KMS-11 (cell line): Measurements from ENCODE around the gene BUB1.
"Not testable (repeated sequence)": the region's sequence is repeated elsewhere in the genome, so short reads cannot be mapped to it uniquely, and the experiment has no call there.

ENCODE experiments used
- H2AFZ ChIP-seq: fragments of 200-600 bp; sonication (generic); 2 replicates; pipeline ENCODE4 v1.6.1; 2016; ENCODE audit warnings: antibody characterized with exemption, mixed run types, low read depth
- H3K27ac ChIP-seq: fragments of 200-600 bp; sonication (generic); 2 replicates; pipeline ENCODE4 v1.6.1; 2016; ENCODE audit warnings: mild to moderate bottlenecking, mixed run types
- H3K27me3 ChIP-seq: fragments of 200-600 bp; sonication (generic); 2 replicates; pipeline ENCODE4 v1.6.1; 2017; ENCODE audit warnings: mild to moderate bottlenecking, low read depth, mixed run types, moderate library complexity; ENCODE audit not compliant: insufficient read depth
- H3K36me3 ChIP-seq: fragments of 200-600 bp; sonication (generic); 2 replicates; pipeline ENCODE4 v1.6.1; 2017; ENCODE audit warnings: mild to moderate bottlenecking, mixed run types; ENCODE audit not compliant: insufficient read depth
- H3K4me1 ChIP-seq: fragments of 200-600 bp; sonication (generic); 2 replicates; pipeline ENCODE4 v1.6.1; 2016; ENCODE audit warnings: mild to moderate bottlenecking, low read depth, mixed run types; ENCODE audit not compliant: poor library complexity, severe bottlenecking
- H3K4me2 ChIP-seq: fragments of 200-600 bp; sonication (generic); 2 replicates; pipeline ENCODE4 v1.7.0; 2016; ENCODE audit warnings: mild to moderate bottlenecking, mixed run types
- H3K4me3 ChIP-seq: fragments of 200-600 bp; sonication (generic); IDR thresholded peaks from 2 replicates; pipeline ENCODE4 v1.6.1; 2017; ENCODE audit warnings: low read depth, low read length, mixed read lengths; ENCODE audit not compliant: insufficient read depth
- H3K79me2 ChIP-seq: fragments of 200-600 bp; sonication (generic); 2 replicates; pipeline ENCODE4 v1.6.1; 2016; ENCODE audit warnings: low read depth, mixed run types; ENCODE audit not compliant: insufficient read depth
- H3K9ac ChIP-seq: fragments of 200-600 bp; sonication (generic); 2 replicates; pipeline ENCODE4 v1.6.1; 2016; ENCODE audit warnings: mild to moderate bottlenecking, mixed run types
- H4K20me1 ChIP-seq: fragments of 200-600 bp; sonication (generic); 2 replicates; pipeline ENCODE4 v1.6.1; 2016; ENCODE audit warnings: mild to moderate bottlenecking, mixed run types; ENCODE audit not compliant: insufficient read depth

Gene BUB1

GRCh38 chr2:110619326-110619939 lies 58.4 kb downstream of the BUB1 start:
- H2AFZ ChIP-seq, H3K27ac ChIP-seq, H3K27me3 ChIP-seq, H3K79me2 ChIP-seq, H3K4me3 ChIP-seq, H4K20me1 ChIP-seq, H3K9ac ChIP-seq, H3K4me2 ChIP-seq, H3K36me3 ChIP-seq, H3K4me1 ChIP-seq: not testable (repeated sequence)

DNA sequence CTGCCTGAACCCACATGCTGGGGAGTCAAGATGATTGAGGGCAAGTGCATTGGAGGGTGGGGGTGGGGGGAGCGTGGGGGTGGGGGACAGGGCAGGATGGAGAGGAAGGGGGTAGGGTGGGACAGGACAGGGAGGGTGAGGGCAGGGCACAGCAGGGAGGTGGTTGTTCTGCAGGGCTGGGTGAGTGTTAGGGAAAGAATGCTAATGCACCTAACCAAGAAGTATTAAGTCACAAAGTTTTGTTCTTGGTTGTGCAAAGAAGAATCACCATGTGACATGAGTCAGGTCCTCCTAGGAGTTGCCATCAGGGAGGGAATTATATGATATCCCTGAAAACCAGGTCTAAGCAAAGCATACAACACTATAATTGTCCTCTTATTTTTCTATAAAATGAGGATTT lies 63.9 kb downstream of the BUB1 start:
- not testable (repeated sequence) for H3K4me1 ChIP-seq, H4K20me1 ChIP-seq, H3K79me2 ChIP-seq, H2AFZ ChIP-seq, H3K27me3 ChIP-seq, H3K36me3 ChIP-seq, H3K27ac ChIP-seq, H3K9ac ChIP-seq, H3K4me2 ChIP-seq, H3K4me3 ChIP-seq

DNA sequence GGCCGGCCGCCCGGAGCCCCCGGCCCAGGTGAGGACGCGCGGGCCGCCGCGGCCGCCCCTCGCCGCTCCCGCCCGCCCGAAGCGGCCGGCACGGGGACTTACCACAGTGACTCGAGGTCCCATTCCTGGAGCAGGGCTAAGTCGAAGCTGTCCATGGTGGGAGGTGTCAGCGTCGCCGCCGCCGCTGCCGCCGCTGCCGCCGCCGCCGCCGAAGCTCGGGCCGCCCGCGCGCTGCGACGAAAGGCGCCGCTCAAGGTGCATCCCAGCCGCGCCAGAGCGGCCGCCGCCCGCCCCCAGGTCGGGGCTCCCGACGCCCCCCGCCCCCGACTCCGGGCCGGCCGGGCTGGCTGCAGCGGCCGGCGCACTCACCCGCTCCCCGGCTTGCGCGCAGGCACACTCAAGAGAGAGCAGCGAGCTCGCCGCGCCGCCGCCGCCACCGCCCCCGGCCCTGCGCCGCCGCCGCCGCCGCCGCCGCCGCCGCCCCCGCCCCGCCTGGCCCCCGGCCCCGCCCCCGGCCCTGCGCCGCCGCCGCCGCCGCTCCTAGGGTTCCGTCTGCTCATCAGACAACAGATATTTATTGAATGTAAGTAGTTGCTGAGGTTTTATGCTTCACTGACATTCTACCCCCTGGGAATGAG lies 67.1 kb downstream of the BUB1 start:
- H3K36me3 ChIP-seq, H3K4me3 ChIP-seq, H3K4me2 ChIP-seq, H3K27me3 ChIP-seq, H4K20me1 ChIP-seq, H3K9ac ChIP-seq, H2AFZ ChIP-seq, H3K27ac ChIP-seq, H3K79me2 ChIP-seq, H3K4me1 ChIP-seq: not testable (repeated sequence)

DNA sequence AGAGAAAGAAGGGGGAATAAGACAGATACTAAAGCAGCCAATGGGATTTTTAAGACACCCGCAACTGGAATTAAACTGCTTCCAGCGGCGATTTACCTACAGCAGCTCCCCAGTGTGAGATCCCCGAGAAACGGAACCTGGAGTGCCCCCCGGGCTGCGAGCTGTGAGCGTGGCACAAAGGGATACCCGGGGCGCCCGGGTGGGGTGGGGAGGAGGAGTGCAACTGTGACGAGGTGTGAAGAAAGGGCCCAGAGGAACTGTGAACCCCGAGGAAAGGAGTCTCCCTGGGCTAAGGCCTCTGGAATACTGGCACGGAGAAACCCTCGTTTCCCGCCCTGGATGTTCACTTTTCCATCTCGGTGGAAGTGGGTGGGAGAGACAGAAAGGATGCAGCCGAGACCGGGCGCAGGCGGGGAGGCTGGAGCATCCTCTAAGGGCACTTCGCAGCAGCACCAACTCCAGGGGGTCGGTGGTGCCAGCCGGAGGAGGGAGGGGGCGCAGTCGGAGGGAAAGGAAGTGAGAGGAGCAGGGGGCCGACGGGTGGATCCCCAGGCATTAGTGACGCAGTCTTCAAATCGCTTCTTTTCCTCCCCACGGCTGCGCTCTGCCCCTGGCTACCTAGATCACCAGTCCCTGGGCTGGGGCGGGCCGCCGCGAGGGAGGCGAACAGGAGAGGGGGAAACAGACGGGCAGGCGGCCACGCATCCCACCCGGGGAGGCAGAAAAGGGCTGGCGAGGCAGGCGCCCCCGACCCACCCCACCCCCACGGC lies 67.8 kb downstream of the BUB1 start:
- H3K4me3 ChIP-seq, H3K4me2 ChIP-seq: not testable (repeated sequence)

GRCh38 chr2:110608788-110609502 lies 68.9 kb downstream of the BUB1 start:
- H2AFZ ChIP-seq, H3K79me2 ChIP-seq, H3K4me3 ChIP-seq, H3K4me2 ChIP-seq, H3K36me3 ChIP-seq, H4K20me1 ChIP-seq, H3K27ac ChIP-seq, H3K9ac ChIP-seq, H3K27me3 ChIP-seq, H3K4me1 ChIP-seq: not testable (repeated sequence)

More for the DNA sequence above, 67.8 kb downstream of the BUB1 start:
- not testable (repeated sequence) for H2AFZ ChIP-seq, H3K4me1 ChIP-seq, H3K27ac ChIP-seq, H3K9ac ChIP-seq, H4K20me1 ChIP-seq, H3K36me3 ChIP-seq, H3K79me2 ChIP-seq, H3K27me3 ChIP-seq

DNA sequence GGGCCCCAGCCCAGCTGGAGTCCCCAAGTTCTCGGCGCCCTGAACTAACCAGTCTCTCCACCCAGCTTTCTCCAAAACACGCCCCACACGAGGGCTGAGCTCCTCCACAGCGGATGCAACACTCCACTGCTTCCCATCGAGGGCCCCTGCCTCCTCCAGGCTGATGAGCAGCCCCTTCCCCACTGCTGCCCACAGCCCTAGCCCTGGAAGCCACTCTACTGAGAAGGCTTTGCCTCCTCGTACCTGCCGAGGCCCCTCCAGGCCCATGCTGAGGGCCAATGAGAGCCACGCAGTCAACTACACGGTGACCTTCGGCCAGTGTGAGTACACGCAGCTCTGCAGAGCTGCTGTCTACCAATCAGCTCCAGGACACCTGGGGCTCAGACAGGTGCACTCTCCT lies 72.8 kb downstream of the BUB1 start:
- not testable (repeated sequence) for H3K36me3 ChIP-seq, H3K4me3 ChIP-seq, H2AFZ ChIP-seq, H3K9ac ChIP-seq, H3K4me2 ChIP-seq, H3K4me1 ChIP-seq, H3K27ac ChIP-seq, H3K79me2 ChIP-seq, H3K27me3 ChIP-seq, H4K20me1 ChIP-seq

DNA sequence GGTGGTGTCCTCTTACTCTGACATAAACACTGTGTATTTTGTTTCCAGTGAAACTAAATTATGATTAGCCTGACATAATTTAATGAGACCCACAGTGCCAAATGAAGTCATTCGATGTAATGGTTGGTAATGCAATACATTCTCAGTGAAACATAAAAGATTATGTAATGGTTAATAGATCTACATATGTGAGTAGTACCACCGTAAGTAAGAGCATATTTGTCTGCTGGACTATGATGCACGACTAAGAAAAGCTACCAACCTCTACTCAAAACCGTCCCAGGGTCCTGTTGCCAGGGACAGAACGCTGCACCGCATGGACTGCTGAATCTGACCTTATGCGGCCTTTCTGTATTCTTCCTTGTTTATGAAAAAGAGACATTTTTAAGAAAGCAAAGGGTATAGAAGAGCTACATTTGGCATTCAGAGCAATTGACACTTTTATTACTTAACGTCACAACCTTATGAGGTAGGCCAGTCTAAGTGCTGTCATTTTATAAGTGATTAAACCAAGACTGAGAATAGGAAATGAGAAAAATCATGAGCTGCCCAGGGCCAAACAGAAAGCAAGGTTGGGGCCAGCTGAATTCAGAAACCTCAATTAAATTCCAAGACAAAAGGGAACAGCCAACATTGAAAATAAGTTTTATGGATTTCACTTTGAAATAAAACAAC lies 73.8 kb downstream of the BUB1 start:
- not testable (repeated sequence) for H3K27ac ChIP-seq, H3K36me3 ChIP-seq, H3K9ac ChIP-seq

GRCh38 chr2:110602139-110602538 lies 75.7 kb downstream of the BUB1 start:
- not testable (repeated sequence) for H3K4me2 ChIP-seq, H3K27ac ChIP-seq, H3K4me3 ChIP-seq, H3K79me2 ChIP-seq, H4K20me1 ChIP-seq, H3K27me3 ChIP-seq, H3K4me1 ChIP-seq, H3K9ac ChIP-seq, H2AFZ ChIP-seq, H3K36me3 ChIP-seq

More for the DNA sequence above, 73.8 kb downstream of the BUB1 start:
- H3K4me3 ChIP-seq, H4K20me1 ChIP-seq, H2AFZ ChIP-seq, H3K79me2 ChIP-seq, H3K27me3 ChIP-seq, H3K4me2 ChIP-seq, H3K4me1 ChIP-seq: not testable (repeated sequence)

- not testable (repeated sequence) for H2AFZ ChIP-seq, H3K27me3 ChIP-seq, H3K36me3 ChIP-seq, H3K27ac ChIP-seq, H4K20me1 ChIP-seq, H3K79me2 ChIP-seq, H3K4me1 ChIP-seq, H3K4me3 ChIP-seq, H3K9ac ChIP-seq, H3K4me2 ChIP-seq
Measured at GRCh38 chr2:110591973-110592372, 85.9 kb downstream of the BUB1 start.
